HepG2 (cell line): Measurements from ENCODE around the gene NUDT2. TPM values are rescaled to one million over a fixed set of nuclear protein-coding genes. Genes with fewer than 3 reads are reported as not detected.
"Not testable (repeated sequence)": the region's sequence is repeated elsewhere in the genome, so short reads cannot be mapped to it uniquely, and the experiment has no call there.

Source experiments
- FOXA3 ChIP-seq: IDR thresholded peaks from 2 replicates; pipeline ENCODE4 v1.6.1; 2016; ENCODE audit warnings: missing genetic modification reagents, missing compliant biosample characterization
- FOXK2 ChIP-seq: fragments of 450-650 bp; IDR thresholded peaks from 2 replicates; pipeline ENCODE4 v1.6.1; 2016
- HNF4G ChIP-seq, 2 experiments: sonication (generic) in 1 of 2; formaldehyde crosslinking in 1 of 2; IDR thresholded peaks; 2 replicates each; pipeline versions ENCODE4 v1.4.0 to v1.6.1; 2011 to 2020; ENCODE audit warnings: borderline replicate concordance in 2 of 2, low read depth in 2 of 2, mild to moderate bottlenecking in 2 of 2, low read length in 1 of 2, missing genetic modification reagents in 1 of 2, moderate library complexity in 1 of 2
- KDM6A ChIP-seq: IDR thresholded peaks from 2 replicates; pipeline ENCODE4 v1.6.1; 2016; ENCODE audit warnings: low read depth
- MED1 ChIP-seq: sonication (generic); formaldehyde crosslinking; IDR thresholded peaks from 2 replicates; pipeline ENCODE4 v1.4.0; 2020; ENCODE audit warnings: missing genetic modification reagents
- RCOR2 ChIP-seq: IDR thresholded peaks from 2 replicates; pipeline ENCODE4 v1.6.1; 2016; ENCODE audit warnings: missing biosample characterization, missing genetic modification reagents
- RXRB ChIP-seq: IDR thresholded peaks from 2 replicates; pipeline ENCODE4 v1.6.1; 2016; ENCODE audit warnings: borderline replicate concordance, missing genetic modification reagents, missing compliant biosample characterization
- SOX13 ChIP-seq, 3 experiments: fragments of 450-650 bp in 1 of 3; sonication (generic) in 1 of 3; formaldehyde crosslinking in 1 of 3; IDR thresholded peaks in 2 of 3; conservative IDR thresholded peaks in 1 of 3; 2 replicates each; pipeline versions ENCODE4 v1.5.0 to v1.6.1; 2016 to 2020; ENCODE audit warnings: antibody characterized with exemption in 1 of 3, mild to moderate bottlenecking in 1 of 3, missing compliant biosample characterization in 1 of 3, missing genetic modification reagents in 1 of 3, moderate library complexity in 1 of 3
- ZBTB3 ChIP-seq: sonication (generic); formaldehyde crosslinking; IDR thresholded peaks from 2 replicates; pipeline ENCODE4 v1.4.0; 2020; ENCODE audit warnings: low read depth, mild to moderate bottlenecking, moderate library complexity, missing genetic modification reagents, borderline replicate concordance
- ZMYM2 ChIP-seq: sonication (generic); formaldehyde crosslinking; IDR thresholded peaks from 2 replicates; pipeline ENCODE4 v1.8.0; 2022; ENCODE audit warnings: mild to moderate bottlenecking, missing genetic modification reagents
- ZNF614 ChIP-seq: IDR thresholded peaks from 2 replicates; pipeline ENCODE4 v1.6.1; 2018; ENCODE audit warnings: missing biosample characterization, missing genetic modification reagents, inconsistent platforms, borderline replicate concordance
- polyA plus RNA-seq, 8 experiments: library from polyadenylated mRNA; depleted of rRNA in 3 of 8; stranded (reverse) in 7 of 8; unstranded in 1 of 8; fragments of >200 nt; fragmentation: Illumina TruSeq in 4 of 8; extraction: Trizol in 4 of 8; gene quantifications; 2 replicates each; pipeline versions ENCODE4 v1.2.1 to v1.2.3, GENCODE V29; 2011 to 2016; ENCODE audit warnings: low read depth in 4 of 8, missing spikeins in 1 of 8, mixed read lengths in 1 of 8; ENCODE audit not compliant: insufficient read depth in 1 of 8
- total RNA-seq, 5 experiments: library from RNA; depleted of rRNA; stranded (reverse); fragments of >200 nt; fragmentation: Illumina TruSeq; extraction: Trizol; gene quantifications; 2 replicates each; pipeline ENCODE4 v1.2.3, GENCODE V29; 2016; ENCODE audit warnings: low read depth in 1 of 5
- TF ChIP-seq, protein P1 (sequence below): sonication (generic); formaldehyde crosslinking; IDR thresholded peaks from 2 replicates; pipeline ENCODE4 v1.5.0; 2020; ENCODE audit warnings: mild to moderate bottlenecking, missing genetic modification reagents, borderline replicate concordance
- TF ChIP-seq, protein P2 (sequence below): sonication (generic); formaldehyde crosslinking; IDR thresholded peaks from 2 replicates; pipeline ENCODE4 v1.4.0; 2020; ENCODE audit warnings: missing genetic modification reagents
- TF ChIP-seq, protein P3 (sequence below): sonication (generic); formaldehyde crosslinking; IDR thresholded peaks from 2 replicates; pipeline ENCODE4 v1.5.1; 2020; ENCODE audit warnings: mild to moderate bottlenecking, missing genetic modification reagents
- TF ChIP-seq, protein P4 (sequence below): sonication (generic); formaldehyde crosslinking; IDR thresholded peaks from 2 replicates; pipeline ENCODE4 v1.4.0; 2020; ENCODE audit warnings: missing genetic modification reagents
- TF ChIP-seq, protein P5 (sequence below): sonication (generic); formaldehyde crosslinking; conservative IDR thresholded peaks from 2 replicates; pipeline ENCODE4 v1.4.0; 2020; ENCODE audit warnings: mild to moderate bottlenecking, missing genetic modification reagents, moderate library complexity

The NUDT2 gene
- total and polyA plus RNA-seq, 2 of the 13 experiments (the other 11 are each of a cell fraction or from before 2014, with no cell fraction given): 19.9 to 24.6 TPM

DNA sequence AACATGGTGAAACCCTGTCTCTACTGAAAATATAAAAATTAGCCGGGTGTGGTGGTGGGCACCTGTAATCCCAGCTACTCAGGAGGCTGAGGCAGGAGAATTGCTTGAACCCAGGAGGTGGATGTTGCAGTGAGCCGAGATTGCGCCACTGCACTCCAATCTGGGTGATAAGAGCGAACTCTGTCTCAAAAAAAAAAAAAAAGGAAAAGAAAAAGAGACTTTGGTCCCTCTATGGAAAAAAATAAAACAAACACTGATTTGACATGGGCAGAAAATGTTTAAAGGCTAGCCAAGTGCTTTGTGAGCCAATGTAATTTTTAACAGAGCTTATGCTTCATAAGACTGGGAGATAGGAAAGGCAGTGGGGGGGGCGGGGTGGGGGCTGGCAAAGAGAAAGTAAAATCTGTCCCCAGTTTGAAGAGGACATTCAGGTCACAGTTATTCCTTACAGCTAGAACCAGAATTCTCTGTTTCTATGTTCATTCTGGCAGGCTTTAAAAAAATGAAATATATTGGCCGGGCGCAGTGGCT is 22.8 kb downstream of the NUDT2 start (continued):
- TF ChIP-seq, protein P1, sequence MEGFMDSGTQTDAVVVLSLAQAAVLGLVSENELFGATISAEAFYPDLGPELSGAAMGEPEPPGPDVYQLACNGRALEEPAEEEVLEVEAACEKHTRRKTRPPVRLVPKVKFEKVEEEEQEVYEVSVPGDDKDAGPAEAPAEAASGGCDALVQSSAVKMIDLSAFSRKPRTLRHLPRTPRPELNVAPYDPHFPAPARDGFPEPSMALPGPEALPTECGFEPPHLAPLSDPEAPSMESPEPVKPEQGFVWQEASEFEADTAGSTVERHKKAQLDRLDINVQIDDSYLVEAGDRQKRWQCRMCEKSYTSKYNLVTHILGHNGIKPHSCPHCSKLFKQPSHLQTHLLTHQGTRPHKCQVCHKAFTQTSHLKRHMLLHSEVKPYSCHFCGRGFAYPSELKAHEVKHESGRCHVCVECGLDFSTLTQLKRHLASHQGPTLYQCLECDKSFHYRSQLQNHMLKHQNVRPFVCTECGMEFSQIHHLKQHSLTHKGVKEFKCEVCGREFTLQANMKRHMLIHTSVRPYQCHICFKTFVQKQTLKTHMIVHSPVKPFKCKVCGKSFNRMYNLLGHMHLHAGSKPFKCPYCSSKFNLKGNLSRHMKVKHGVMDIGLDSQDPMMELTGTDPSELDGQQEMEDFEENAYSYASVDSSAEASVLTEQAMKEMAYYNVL: peak; percentile 65; the same call in 1 of the 2 replicates
- TF ChIP-seq RXRB (CRISPR knock-in tag) (0 out of 2 replicates have a peak, but pooled peaks have one; percentile 32), FOXA3 (CRISPR knock-in tag) (peak; percentile 50; the same call in 1 of the 2 replicates), HNF4G (IDR thresholded peaks at IDR 0.05; ENCODE audit: borderline replicate concordance, low read depth, low read length) (0 out of 2 replicates have a peak, but pooled peaks have one; percentile 10), ZBTB3 (CRISPR knock-in tag) (0 out of 2 replicates have a peak, but pooled peaks have one; percentile 50), KDM6A (CRISPR knock-in tag) (0 out of 2 replicates have a peak, but pooled peaks have one; percentile 20), FOXK2 (peak; percentile 33; the same call in 1 of the 2 replicates), SOX13 (CRISPR knock-in tag; conservative IDR thresholded peaks at IDR 0.05 in 1 of 2, IDR thresholded peaks at IDR 0.05 in 1 of 2) (peak in 1 of 2 experiments; percentile 53; a peak in 2 of 4 replicates), ZNF614 (CRISPR knock-in tag) (0 out of 2 replicates have a peak, but pooled peaks have one; percentile 35), RCOR2 (peak; percentile 85), MED1 (CRISPR knock-in tag) (peak; percentile 55), ZMYM2 (CRISPR knock-in tag) (peak; percentile 82)
- TF ChIP-seq HNF4G (CRISPR knock-in tag; IDR thresholded peaks at IDR 0.05; ENCODE audit: borderline replicate concordance, low read depth); SOX13 (IDR thresholded peaks at IDR 0.05): not testable (repeated sequence)
- TF ChIP-seq, protein P2, sequence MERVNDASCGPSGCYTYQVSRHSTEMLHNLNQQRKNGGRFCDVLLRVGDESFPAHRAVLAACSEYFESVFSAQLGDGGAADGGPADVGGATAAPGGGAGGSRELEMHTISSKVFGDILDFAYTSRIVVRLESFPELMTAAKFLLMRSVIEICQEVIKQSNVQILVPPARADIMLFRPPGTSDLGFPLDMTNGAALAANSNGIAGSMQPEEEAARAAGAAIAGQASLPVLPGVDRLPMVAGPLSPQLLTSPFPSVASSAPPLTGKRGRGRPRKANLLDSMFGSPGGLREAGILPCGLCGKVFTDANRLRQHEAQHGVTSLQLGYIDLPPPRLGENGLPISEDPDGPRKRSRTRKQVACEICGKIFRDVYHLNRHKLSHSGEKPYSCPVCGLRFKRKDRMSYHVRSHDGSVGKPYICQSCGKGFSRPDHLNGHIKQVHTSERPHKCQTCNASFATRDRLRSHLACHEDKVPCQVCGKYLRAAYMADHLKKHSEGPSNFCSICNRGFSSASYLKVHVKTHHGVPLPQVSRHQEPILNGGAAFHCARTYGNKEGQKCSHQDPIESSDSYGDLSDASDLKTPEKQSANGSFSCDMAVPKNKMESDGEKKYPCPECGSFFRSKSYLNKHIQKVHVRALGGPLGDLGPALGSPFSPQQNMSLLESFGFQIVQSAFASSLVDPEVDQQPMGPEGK: peak; percentile 89
- TF ChIP-seq, protein P3, sequence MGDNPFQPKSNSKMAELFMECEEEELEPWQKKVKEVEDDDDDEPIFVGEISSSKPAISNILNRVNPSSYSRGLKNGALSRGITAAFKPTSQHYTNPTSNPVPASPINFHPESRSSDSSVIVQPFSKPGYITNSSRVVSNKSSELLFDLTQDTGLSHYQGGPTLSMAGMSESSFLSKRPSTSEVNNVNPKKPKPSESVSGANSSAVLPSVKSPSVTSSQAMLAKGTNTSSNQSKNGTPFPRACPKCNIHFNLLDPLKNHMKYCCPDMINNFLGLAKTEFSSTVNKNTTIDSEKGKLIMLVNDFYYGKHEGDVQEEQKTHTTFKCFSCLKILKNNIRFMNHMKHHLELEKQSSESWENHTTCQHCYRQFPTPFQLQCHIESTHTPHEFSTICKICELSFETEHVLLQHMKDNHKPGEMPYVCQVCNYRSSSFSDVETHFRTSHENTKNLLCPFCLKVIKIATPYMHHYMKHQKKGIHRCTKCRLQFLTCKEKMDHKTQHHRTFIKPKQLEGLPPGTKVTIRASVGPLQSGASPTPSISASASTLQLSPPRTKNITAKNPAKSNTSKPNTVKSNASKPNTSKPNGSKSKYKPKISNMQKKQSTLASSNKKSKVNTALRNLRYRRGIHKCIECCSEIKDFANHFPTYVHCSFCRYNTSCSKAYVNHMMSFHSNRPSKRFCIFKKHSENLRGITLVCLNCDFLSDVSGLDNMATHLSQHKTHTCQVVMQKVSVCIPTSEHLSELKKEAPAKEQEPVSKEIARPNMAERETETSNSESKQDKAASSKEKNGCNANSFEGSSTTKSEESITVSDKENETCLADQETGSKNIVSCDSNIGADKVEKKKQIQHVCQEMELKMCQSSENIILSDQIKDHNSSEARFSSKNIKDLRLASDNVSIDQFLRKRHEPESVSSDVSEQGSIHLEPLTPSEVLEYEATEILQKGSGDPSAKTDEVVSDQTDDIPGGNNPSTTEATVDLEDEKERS (CRISPR knock-in tag): peak; percentile 97
- TF ChIP-seq, protein P4, sequence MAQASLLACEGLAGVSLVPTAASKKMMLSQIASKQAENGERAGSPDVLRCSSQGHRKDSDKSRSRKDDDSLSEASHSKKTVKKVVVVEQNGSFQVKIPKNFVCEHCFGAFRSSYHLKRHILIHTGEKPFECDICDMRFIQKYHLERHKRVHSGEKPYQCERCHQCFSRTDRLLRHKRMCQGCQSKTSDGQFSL (CRISPR knock-in tag): peak; percentile 36; the same call in 1 of the 2 replicates
- TF ChIP-seq, protein P5, sequence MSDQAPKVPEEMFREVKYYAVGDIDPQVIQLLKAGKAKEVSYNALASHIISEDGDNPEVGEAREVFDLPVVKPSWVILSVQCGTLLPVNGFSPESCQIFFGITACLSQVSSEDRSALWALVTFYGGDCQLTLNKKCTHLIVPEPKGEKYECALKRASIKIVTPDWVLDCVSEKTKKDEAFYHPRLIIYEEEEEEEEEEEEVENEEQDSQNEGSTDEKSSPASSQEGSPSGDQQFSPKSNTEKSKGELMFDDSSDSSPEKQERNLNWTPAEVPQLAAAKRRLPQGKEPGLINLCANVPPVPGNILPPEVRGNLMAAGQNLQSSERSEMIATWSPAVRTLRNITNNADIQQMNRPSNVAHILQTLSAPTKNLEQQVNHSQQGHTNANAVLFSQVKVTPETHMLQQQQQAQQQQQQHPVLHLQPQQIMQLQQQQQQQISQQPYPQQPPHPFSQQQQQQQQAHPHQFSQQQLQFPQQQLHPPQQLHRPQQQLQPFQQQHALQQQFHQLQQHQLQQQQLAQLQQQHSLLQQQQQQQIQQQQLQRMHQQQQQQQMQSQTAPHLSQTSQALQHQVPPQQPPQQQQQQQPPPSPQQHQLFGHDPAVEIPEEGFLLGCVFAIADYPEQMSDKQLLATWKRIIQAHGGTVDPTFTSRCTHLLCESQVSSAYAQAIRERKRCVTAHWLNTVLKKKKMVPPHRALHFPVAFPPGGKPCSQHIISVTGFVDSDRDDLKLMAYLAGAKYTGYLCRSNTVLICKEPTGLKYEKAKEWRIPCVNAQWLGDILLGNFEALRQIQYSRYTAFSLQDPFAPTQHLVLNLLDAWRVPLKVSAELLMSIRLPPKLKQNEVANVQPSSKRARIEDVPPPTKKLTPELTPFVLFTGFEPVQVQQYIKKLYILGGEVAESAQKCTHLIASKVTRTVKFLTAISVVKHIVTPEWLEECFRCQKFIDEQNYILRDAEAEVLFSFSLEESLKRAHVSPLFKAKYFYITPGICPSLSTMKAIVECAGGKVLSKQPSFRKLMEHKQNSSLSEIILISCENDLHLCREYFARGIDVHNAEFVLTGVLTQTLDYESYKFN (CRISPR knock-in tag): peak; percentile 88
